Measurements from ENCODE around the gene SHLD1. TPM values are rescaled to one million over a fixed set of nuclear protein-coding genes. Genes with fewer than 3 reads are reported as not detected.

Gene SHLD1
- total RNA-seq, 1 experiment from 2014 or later, result 6.7 TPM

GRCh38 chr20:5890773-5891441 is 140.7 kb downstream of the SHLD1 start:
- DNase-seq, result no peak
- Histone ChIP-seq H3K56ac (ENCODE audit: insufficient read length, low read depth, low read length) (no peak overlapping the region), H3K79me1 (ENCODE audit: insufficient read depth, low read depth, low read length, poor library complexity, severe bottlenecking) (no peaks in the 10 kb centered on the region), H3K23ac (ENCODE audit: insufficient read length, low read depth, low read length) (no peak overlapping the region), H3K9ac (ENCODE audit: extremely low read depth, insufficient read length, low read length) (no peak overlapping the region), H2AK5ac (ENCODE audit: insufficient read length, low read length) (no peak overlapping the region), H3K23me2 (ENCODE audit: insufficient read length, low read depth, low read length, poor library complexity, severe bottlenecking) (no peaks in the 10 kb centered on the region), H2AFZ (ENCODE audit: low read length) (no peak overlapping the region), H4K5ac (ENCODE audit: insufficient read length, low read depth, low read length) (no peak overlapping the region), H2BK5ac (ENCODE audit: insufficient read length, low read length) (no peak overlapping the region), H2BK120ac (ENCODE audit: low read depth, low read length, poor library complexity, severe bottlenecking) (no peak overlapping the region), H2BK12ac (ENCODE audit: insufficient read length, low read depth, low read length) (no peak overlapping the region), H4K8ac (replicated peaks; ENCODE audit: insufficient read length, low read depth, low read length) (no peak overlapping the region), H4K20me1 (ENCODE audit: control insufficient read depth, insufficient read depth, insufficient read length) (no peaks in the 10 kb centered on the region), H3K18ac (ENCODE audit: insufficient read length, low read depth, low read length) (no peak overlapping the region), H3K27me3 (ENCODE audit: insufficient read depth, low read length) (no peaks in the 10 kb centered on the region), H3K4me2 (ENCODE audit: insufficient read depth, insufficient read length, low read length) (no peak overlapping the region), H2BK15ac (ENCODE audit: low read depth, low read length) (no peak overlapping the region), H3K4me1 (ENCODE audit: insufficient read depth, low read length) (no peaks in the 10 kb centered on the region), H3K9me3 (ENCODE audit: control insufficient read depth, low read depth, low read length) (no peaks in the 10 kb centered on the region), H3K79me2 (ENCODE audit: insufficient read depth, low read length) (no peaks in the 10 kb centered on the region; the same call in 1 of the 2 replicates), H4K91ac (ENCODE audit: insufficient read length, low read depth, low read length) (no peak overlapping the region), H3K27ac (ENCODE audit: insufficient read length, low read depth, low read length) (no peak overlapping the region), H2BK20ac (ENCODE audit: low read depth, low read length, poor library complexity, severe bottlenecking) (no peak overlapping the region), H3T11ph (ENCODE audit: low read length) (no peak overlapping the region), H3K4ac (ENCODE audit: low read depth, low read length) (no peak overlapping the region), H3K14ac (ENCODE audit: insufficient read depth, low read length) (no peak overlapping the region)
- no peaks in the 10 kb centered on the region for H3K36me3 Mint-ChIP-seq (ENCODE audit: insufficient read depth in 1 of 3, low read depth in 3 of 3)
- peaks cover 6% of the 10 kb centered on the region; the same call in 1 of the 2 replicates for H3K27me3 Mint-ChIP-seq (ENCODE audit: low read depth)
- H3K4me3 Mint-ChIP-seq, result no peak overlapping the region
- H3K9me3 Mint-ChIP-seq, result no peaks in the 10 kb centered on the region
- H3K27ac Mint-ChIP-seq, result no peak overlapping the region
- no CpG with 5 or more reads among the region's 10 CpGs for WGBS (ENCODE audit: extremely low coverage, insufficient read length, low lambda C conversion rate)
- H3K4me1 Mint-ChIP-seq, result no peaks in the 10 kb centered on the region
- TF ChIP-seq CTCF (conservative IDR thresholded peaks at IDR 0.05), result no peak

Measured in H9 (cell line).